Right lobe of liver (tissue), 4 donors: Measurements from ENCODE around the gene RYR3.

Experiments
- CTCF ChIP-seq, 4 donors: fragments of 200-600 bp in 3 of 4; fragments of 450-650 bp in 1 of 4; IDR thresholded peaks; one replicate each; pipeline versions ENCODE4 v1.5.1 to v1.8.0; 2016 to 2022; ENCODE audit warnings: antibody characterized with exemption in 4 of 4, mild to moderate bottlenecking in 2 of 4
- POLR2A ChIP-seq: fragments of 450-650 bp; IDR thresholded peaks from one replicate; pipeline ENCODE4 v1.6.1; 2017; ENCODE audit warnings: antibody characterized with exemption, mild to moderate bottlenecking
- donor health status: DM: no; HTN: no; CAD: no.
- donor health status: DM: no; HTN: no; CAD: no.
- donor health status: DM: no; HTN: yes; CAD: no.

GRCh38 chr15:33343275-33343674 lies 32.5 kb downstream of the RYR3 start:
- TF ChIP-seq CTCF (IDR thresholded peaks at IDR 0.05) (no peak), POLR2A (no peak)
